HG02798 (cell line): ENCODE results near the gene GADL1.

Source experiments
- ATAC-seq: cut with Tn5 transposase; IDR thresholded peaks from one replicate; pipeline ENCODE4 v1.9.1; 2021; ENCODE audit warnings: mild to moderate bottlenecking; ENCODE audit not compliant: unreplicated experiment, poor library complexity

GADL1 gene

DNA sequence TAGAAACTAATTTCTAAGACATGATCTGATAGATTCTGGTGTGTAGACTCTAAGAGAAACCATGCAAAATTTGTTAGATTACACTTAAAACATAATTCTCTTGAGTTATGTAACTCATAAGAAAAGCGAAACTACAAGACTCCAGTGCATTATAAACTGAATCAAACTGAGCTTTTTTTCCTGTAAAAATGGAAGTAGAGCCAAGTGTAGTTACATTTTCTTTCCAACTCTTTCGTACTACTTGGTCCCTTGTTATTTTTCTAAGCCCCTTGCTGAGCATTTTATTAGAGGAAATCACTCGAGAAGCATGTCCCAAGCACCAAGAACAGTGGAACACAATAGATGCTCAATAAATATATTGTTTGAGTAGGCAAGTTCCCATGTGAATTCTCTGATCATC, 130.2 kb downstream of the GADL1 start:
- no peak for ATAC-seq

DNA sequence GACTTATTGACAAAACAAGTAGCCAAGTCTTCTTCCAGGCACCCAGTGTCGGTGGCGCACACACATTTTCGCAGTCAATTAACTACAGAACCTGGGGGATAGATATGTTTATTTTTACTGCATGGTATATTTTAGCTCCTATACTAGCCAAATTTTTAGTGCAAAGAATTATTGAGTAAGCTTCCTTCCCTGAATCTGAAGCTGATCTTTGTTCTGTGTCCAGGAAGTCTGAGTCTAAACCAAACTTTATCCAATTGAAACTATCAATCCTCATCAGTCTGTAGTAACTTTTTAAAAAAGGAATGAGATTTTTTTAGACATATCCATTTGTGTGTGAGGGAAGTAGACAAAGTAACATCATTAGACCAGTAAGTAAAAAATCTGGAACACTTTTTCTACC, 133.1 kb downstream of the GADL1 start:
- no peak for ATAC-seq

GRCh38 chr3:30760737-30761136, 133.7 kb downstream of the GADL1 start:
- no peak for ATAC-seq

DNA sequence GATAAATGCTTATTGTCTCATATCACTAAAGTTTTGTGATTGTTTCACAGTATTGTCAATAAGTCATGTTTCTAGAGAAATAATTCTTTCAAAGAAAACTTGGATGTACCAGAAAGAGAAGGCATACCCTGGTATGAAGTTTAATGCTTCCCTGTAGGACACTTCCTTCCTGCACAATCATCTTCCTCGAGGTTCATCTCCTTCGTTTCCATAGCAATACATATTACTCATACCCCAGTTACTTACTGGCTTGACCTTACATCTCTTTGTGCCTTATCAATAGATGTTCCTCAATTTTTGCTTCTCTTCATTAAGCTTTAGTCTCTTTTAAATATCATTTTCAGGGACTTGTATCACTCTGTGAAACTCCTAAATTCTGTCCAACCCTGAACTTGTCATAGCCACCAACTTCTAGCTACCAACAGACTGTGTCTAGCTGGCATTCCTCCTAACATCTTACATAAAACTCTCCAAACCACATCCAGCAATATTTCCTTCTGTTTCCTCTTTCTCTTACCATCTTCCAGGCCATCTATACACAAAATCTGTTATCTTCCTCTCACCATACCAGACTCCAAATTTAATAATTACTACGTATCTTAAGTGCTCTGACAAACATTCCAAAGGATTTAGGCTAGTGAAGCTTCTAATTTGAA, 134.3 kb downstream of the GADL1 start:
- ATAC-seq: no peak

DNA sequence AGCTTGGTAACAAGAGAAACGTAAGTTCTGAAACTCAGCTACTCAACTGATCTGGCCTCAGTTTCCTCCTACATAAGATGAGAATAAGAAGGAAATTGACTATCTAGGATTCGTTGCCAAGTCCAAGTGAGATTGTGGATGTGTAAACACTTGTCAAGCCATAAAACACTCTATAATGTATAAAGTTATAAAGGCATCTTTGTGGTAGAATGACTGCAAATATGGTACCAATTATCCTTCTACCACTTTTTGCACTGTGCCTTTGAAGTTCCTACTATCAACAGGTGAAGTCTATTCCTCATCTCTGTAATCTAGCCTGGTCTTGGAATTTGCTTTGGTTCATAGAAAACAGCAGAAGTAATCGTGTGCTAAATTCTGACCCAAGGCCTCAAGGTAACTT, 138.2 kb downstream of the GADL1 start:
- no peak for ATAC-seq

- no peak for ATAC-seq
Observed at GRCh38 chr3:30754426-30754825, 140.0 kb downstream of the GADL1 start.

DNA sequence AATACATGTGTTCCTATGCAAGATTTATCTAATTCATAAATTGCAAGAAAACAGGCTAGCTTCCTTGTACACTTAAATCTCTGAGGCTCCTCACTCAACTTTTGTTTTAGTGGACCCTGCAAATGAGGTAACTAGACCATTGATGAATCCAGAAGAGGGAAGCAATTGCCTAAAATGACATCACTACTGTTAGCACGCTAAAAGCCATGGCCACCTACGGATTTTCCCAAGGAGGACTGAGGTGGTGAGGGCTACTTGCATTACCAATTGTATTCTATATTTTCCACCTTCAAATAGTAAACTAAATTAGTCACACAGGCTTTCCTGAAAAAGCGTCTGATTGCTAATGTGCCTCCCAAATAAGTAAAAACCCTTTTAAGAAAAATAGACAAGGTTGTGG, 140.7 kb downstream of the GADL1 start:
- ATAC-seq: no peak

DNA sequence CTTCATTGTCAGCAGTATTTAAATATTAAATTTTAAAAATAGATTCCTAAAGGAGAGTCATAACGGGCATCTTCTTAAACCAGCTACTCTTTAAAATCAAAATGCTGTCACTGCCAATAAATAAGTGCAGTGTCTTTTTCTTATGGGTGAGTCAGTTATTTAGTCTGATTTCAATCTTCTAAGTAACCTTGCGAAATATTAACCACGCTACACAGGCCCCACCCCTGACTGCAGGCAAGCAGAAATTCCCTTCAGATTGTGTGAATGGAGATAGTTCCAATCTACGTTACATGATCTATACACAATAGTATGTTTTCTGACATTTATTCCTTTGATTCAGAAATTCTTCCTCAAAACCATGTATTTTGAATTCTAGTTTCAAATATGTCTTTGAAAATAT, 141.5 kb downstream of the GADL1 start:
- no peak for ATAC-seq

DNA sequence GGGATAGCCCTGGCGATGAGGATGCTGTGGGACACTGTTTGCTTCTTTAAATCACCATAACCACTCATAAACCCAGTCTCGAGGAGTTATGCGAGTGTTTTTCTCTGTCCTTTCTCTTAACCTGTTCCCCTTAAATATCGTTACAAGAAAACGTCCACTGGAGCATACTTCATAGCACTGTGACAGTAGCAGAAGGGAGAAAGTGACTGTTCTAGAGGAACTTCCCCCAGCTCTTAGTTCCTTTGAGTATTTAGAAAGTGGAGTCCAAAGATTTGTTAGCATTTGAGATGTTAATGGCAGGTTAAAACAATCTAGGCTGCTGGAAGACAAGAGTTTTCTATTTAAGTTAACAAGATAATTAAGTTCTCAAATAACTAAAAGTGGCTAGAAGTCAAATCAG, 142.0 kb downstream of the GADL1 start:
- no peak for ATAC-seq

DNA sequence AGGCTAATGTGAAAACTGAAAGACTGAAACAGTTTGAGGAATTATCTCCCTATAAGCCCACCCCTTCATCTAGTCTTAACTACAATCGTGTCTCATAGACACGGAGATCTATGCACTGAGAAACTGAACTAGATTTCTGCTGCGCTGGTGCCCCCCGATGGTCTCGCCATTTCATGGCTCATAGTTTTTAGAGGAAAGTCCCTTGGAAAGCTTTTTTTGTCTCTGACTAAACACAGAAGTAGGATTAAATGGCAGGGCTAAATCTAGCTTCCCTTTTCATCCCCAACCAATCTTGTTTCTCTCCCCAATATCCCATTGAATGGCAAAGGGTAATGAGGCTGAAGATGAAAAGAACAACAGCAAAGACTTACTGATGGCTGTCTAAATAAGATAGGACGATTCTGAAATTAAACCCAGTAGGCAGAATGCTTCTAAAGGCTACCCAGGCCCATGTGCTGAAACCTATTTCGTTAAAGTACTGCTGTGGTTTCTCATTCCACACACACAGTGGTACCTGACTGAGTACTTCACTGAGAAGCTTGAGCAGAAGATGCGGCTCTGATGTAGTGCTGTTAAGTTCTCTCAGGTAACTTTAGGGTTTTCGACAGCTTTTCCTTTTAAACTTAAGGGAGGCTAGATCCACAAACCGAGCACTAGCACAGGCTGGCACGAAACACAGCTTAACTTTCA, 142.7 kb downstream of the GADL1 start:
- peak; percentile 65 for ATAC-seq

DNA sequence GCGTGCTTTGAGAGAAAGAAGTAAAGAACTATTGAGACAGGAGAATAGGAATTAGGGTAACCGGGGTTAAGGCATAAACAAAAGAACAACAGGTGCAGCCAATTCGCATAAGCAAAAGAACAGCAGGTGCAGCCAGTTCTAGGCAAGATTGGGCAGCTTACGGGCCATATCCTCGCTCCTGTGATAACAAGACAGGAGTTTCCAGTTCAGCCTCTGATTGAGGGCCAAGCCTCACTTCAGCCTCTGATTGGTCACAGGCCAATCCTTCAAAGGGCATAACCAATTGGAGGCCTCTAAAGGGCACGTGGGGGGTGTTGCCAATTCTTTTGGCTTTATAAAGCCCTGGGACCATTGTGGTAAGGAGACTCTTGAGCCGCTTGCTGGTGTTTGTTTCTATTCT, 143.5 kb downstream of the GADL1 start:
- no peak for ATAC-seq

- no peak for ATAC-seq
Observed at GRCh38 chr3:30749230-30749629, 145.2 kb downstream of the GADL1 start.

GRCh38 chr3:30747771-30748281, 146.6 kb downstream of the GADL1 start:
- ATAC-seq: no peak

- no peak for ATAC-seq
Observed at GRCh38 chr3:30743641-30744317, 150.7 kb downstream of the GADL1 start.

- ATAC-seq: no peak
Observed at GRCh38 chr3:30742796-30743619, 151.5 kb downstream of the GADL1 start.

DNA sequence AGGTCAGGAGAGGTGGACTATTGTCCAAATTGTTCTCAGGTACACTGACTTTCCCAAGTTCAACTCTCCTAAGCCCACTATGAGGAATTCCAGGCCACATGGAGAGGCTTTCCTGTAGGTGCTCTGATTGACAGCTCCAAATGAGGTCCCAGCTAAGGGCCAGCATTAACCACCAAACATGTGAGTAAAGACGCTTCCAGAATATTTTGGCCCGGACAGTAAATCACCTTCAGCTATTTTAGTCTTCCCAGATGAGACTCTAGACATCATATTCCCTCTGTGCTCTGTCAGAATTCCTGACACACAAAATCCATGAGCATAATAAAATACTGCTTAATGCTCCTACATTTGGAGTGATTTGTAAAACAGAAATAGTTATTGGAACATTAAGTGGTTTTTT, 152.6 kb downstream of the GADL1 start:
- ATAC-seq: no peak

DNA sequence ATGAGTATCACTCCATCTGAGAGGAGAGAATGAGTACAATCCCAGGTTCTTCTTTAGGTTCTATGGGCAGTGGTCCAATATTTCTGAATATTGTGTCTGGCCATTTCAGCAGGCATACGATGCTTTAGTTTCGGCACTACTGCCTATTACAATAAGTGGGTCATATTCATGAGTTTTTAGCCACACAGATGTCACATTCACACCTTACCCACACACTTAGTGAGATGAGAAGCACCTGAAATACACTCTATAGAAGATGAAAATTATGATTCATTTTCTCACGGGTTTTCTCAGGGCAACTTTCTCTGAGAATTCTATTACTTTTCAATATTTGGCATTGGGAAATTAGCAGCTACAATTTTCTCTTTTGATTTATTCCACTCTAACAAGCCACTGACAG, 155.9 kb downstream of the GADL1 start:
- no peak for ATAC-seq

GRCh38 chr3:30737743-30738499, 156.5 kb downstream of the GADL1 start:
- ATAC-seq: no peak

- no peak for ATAC-seq
Observed at GRCh38 chr3:30733696-30734095, 160.8 kb downstream of the GADL1 start.

- no peak for ATAC-seq
Observed at GRCh38 chr3:30733209-30733608, 161.3 kb downstream of the GADL1 start.
